ENCODE measurements around the gene TMEM260. TPM values are rescaled to one million over a fixed set of nuclear protein-coding genes. Genes with fewer than 3 reads are reported as not detected.
A peak's percentile ranks its signal among the peaks of the same experiment; 100 is the strongest.

TMEM260 gene
- total and polyA plus RNA-seq, 4 experiments from 2014 or later: 10.8 to 37.0 (median 24.2) TPM

DNA sequence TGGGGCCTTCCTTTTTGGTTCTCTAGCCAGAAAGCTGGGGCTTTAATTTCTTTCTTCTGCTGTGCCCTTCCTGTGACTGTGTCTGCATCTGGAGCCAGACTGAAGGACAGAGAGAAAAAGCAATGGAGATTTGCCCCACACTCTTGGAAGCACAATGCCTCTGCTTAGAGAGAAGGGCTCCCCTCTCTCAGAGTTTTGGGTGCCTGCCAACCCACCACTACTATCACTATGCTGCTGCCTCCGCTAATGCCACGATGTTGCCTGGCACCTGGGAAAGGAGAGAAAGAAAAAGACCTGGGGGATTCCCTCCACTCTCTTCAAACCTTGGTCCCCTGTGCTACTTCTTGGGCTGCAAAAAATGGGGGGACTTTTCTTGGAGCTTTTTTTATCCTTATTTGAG lies 52.6 kb downstream of the TMEM260 start:
- H3K4me1 Mint-ChIP-seq: no peaks in the 10 kb centered on the region
- H3K4me3 Mint-ChIP-seq: no peak overlapping the region
- Histone ChIP-seq H3K4me1 (ENCODE audit: insufficient read depth, low read length) (no peaks in the 10 kb centered on the region), H3K4me3 (ENCODE audit: low read length in 2 of 2) (no peak overlapping the region), H3K27ac (ENCODE audit: low read depth, low read length) (no peak overlapping the region), H3K36me3 (ENCODE audit: insufficient read depth, low read length) (peaks cover 38% of the 10 kb centered on the region), H3K9me3 (ENCODE audit: control insufficient read depth in 1 of 2, low read length in 2 of 2) (peaks cover 0 to 8% of the 10 kb centered on the region in 2 donors), H3K27me3 (ENCODE audit: insufficient read depth, low read length) (no peaks in the 10 kb centered on the region)
- ChIA-PET POLR2A (ENCODE audit: partially characterized antibody) (no interaction called here), CTCF (ENCODE audit: partially characterized antibody) (no interaction called here)
- H3K36me3 Mint-ChIP-seq: peaks cover 78 to 88% of the 10 kb centered on the region in 2 donors
- no peaks in the 10 kb centered on the region for H3K27me3 Mint-ChIP-seq
- no peak overlapping the region for H3K27ac Mint-ChIP-seq
- DNase-seq: no peak
- intact Hi-C loops (cut with micrococcal nuclease): no loop called here
- H3K9me3 Mint-ChIP-seq: peaks cover 0 to 33% (median 19%) of the 10 kb centered on the region in 8 donors

GRCh38 chr14:56633544-56633943 lies 53.9 kb downstream of the TMEM260 start:
- H3K36me3 ChIP-seq (ENCODE audit: insufficient read depth, low read length): peaks cover 47% of the 10 kb centered on the region
- no peak for DNase-seq
- H3K9me3 ChIP-seq (ENCODE audit: control insufficient read depth in 1 of 2, low read length in 2 of 2): peaks cover 0 to 4% of the 10 kb centered on the region in 2 donors
- Mint-ChIP-seq H3K36me3 (peaks cover 79 to 91% of the 10 kb centered on the region in 2 donors), H3K9me3 (peaks cover 0 to 22% (median 15%) of the 10 kb centered on the region in 8 donors), H3K4me3 (no peak overlapping the region), H3K4me1 (no peaks in the 10 kb centered on the region), H3K27me3 (no peaks in the 10 kb centered on the region), H3K27ac (no peak overlapping the region)
- H3K4me1 ChIP-seq (ENCODE audit: insufficient read depth, low read length): no peaks in the 10 kb centered on the region
- no peaks in the 10 kb centered on the region for H3K27me3 ChIP-seq (ENCODE audit: insufficient read depth, low read length)
- intact Hi-C loops (cut with micrococcal nuclease): no loop called here
- ChIA-PET CTCF (ENCODE audit: partially characterized antibody) (no interaction called here), POLR2A (ENCODE audit: partially characterized antibody) (no interaction called here)
- H3K4me3 ChIP-seq (ENCODE audit: low read length in 2 of 2): no peak overlapping the region
- H3K27ac ChIP-seq (ENCODE audit: low read depth, low read length): no peak overlapping the region

GRCh38 chr14:56635041-56635440 lies 55.4 kb downstream of the TMEM260 start:
- H3K9me3 Mint-ChIP-seq: peaks cover 0 to 12% (median 8%) of the 10 kb centered on the region in 8 donors
- ChIA-PET CTCF (ENCODE audit: partially characterized antibody) (interaction anchor here (1.0 kb wide), 1 partner anchor 24 kb away, joined by 5 read pairs; no protein-coding TSS in a partner anchor), POLR2A (ENCODE audit: partially characterized antibody) (no interaction called here)
- no peaks in the 10 kb centered on the region for H3K27me3 Mint-ChIP-seq
- no peaks in the 10 kb centered on the region for H3K4me1 ChIP-seq (ENCODE audit: insufficient read depth, low read length)
- no peak overlapping the region for H3K4me3 Mint-ChIP-seq
- H3K36me3 Mint-ChIP-seq: peaks cover 84 to 87% of the 10 kb centered on the region in 2 donors
- H3K27ac Mint-ChIP-seq: no peak overlapping the region
- peaks cover 53% of the 10 kb centered on the region for H3K36me3 ChIP-seq (ENCODE audit: insufficient read depth, low read length)
- DNase-seq: no peak
- no peaks in the 10 kb centered on the region for H3K4me1 Mint-ChIP-seq
- H3K27ac ChIP-seq (ENCODE audit: low read depth, low read length): no peak overlapping the region
- H3K9me3 ChIP-seq (ENCODE audit: control insufficient read depth in 1 of 2, low read length in 2 of 2): peaks cover 0 to 4% of the 10 kb centered on the region in 2 donors
- H3K4me3 ChIP-seq (ENCODE audit: low read length in 2 of 2): no peak overlapping the region
- intact Hi-C loops (cut with micrococcal nuclease): no loop called here
- H3K27me3 ChIP-seq (ENCODE audit: insufficient read depth, low read length): no peaks in the 10 kb centered on the region

DNA sequence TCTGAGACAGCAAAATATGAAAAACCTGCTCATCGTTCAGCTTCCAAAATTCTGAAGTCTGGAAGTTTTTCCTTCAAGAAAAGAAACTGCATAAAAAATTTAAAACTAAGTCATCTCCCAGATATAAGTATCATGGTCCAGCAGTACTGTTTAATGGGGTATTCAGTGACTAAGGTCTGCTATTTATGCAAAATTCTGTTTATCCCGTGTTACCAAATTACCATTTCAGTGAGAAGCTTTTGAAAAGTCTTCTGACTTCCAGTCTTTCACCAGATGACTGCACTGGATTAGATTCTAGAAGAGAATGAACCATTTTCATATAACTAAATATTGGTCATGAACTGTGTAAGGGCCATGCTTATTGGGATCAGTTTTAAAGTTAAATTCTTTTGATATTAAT lies 67.9 kb downstream of the TMEM260 start:
- intact Hi-C loops (cut with micrococcal nuclease): no loop called here
- no peaks in the 10 kb centered on the region for H3K4me1 Mint-ChIP-seq
- H3K27me3 Mint-ChIP-seq: no peaks in the 10 kb centered on the region
- H3K27ac Mint-ChIP-seq: peak overlapping the region in 1 of 7 donors; percentile 69
- H3K4me1 ChIP-seq (ENCODE audit: insufficient read depth, low read length): no peaks in the 10 kb centered on the region
- H3K9me3 ChIP-seq (ENCODE audit: control insufficient read depth in 1 of 2, low read length in 2 of 2): no peaks in the 10 kb centered on the region
- peaks cover 30 to 34% of the 10 kb centered on the region in 2 donors for H3K36me3 Mint-ChIP-seq
- POLR2A ChIA-PET (ENCODE audit: partially characterized antibody): no interaction called here
- H3K36me3 ChIP-seq (ENCODE audit: insufficient read depth, low read length): peaks cover 2% of the 10 kb centered on the region
- CTCF ChIA-PET (ENCODE audit: partially characterized antibody): no interaction called here
- no peaks in the 10 kb centered on the region for H3K27me3 ChIP-seq (ENCODE audit: insufficient read depth, low read length)
- DNase-seq: no peak
- H3K4me3 Mint-ChIP-seq: no peak overlapping the region
- H3K27ac ChIP-seq (ENCODE audit: low read depth, low read length): no peak overlapping the region
- H3K4me3 ChIP-seq (ENCODE audit: low read length in 2 of 2): no peak overlapping the region
- H3K9me3 Mint-ChIP-seq: peaks cover 0 to 2% (median 0%) of the 10 kb centered on the region in 8 donors

GRCh38 chr14:56648508-56649301 lies 69.1 kb downstream of the TMEM260 start:
- H3K27me3 ChIP-seq (ENCODE audit: insufficient read depth, low read length): no peaks in the 10 kb centered on the region
- POLR2A ChIA-PET (ENCODE audit: partially characterized antibody): interaction anchor here (0.8 kb wide), 1 partner anchor 11 kb away, joined by 3 read pairs; no protein-coding TSS in a partner anchor
- intact Hi-C loops (cut with micrococcal nuclease): no loop called here
- CTCF ChIA-PET (ENCODE audit: partially characterized antibody): interaction anchor here (1.3 kb wide), 1 partner anchor 10 kb away, joined by 7 read pairs; no protein-coding TSS in a partner anchor
- H3K27ac ChIP-seq (ENCODE audit: low read depth, low read length): no peak overlapping the region
- Mint-ChIP-seq H3K4me1 (no peaks in the 10 kb centered on the region), H3K36me3 (peaks cover 30 to 34% of the 10 kb centered on the region in 2 donors), H3K27ac (peak overlapping the region in 1 of 7 donors; percentile 40), H3K27me3 (no peaks in the 10 kb centered on the region), H3K4me3 (no peak overlapping the region), H3K9me3 (no peaks in the 10 kb centered on the region)
- H3K36me3 ChIP-seq (ENCODE audit: insufficient read depth, low read length): peaks cover 2% of the 10 kb centered on the region
- DNase-seq: no peak
- no peaks in the 10 kb centered on the region for H3K4me1 ChIP-seq (ENCODE audit: insufficient read depth, low read length)
- no peaks in the 10 kb centered on the region for H3K9me3 ChIP-seq (ENCODE audit: control insufficient read depth in 1 of 2, low read length in 2 of 2)
- H3K4me3 ChIP-seq (ENCODE audit: low read length in 2 of 2): no peak overlapping the region

DNA sequence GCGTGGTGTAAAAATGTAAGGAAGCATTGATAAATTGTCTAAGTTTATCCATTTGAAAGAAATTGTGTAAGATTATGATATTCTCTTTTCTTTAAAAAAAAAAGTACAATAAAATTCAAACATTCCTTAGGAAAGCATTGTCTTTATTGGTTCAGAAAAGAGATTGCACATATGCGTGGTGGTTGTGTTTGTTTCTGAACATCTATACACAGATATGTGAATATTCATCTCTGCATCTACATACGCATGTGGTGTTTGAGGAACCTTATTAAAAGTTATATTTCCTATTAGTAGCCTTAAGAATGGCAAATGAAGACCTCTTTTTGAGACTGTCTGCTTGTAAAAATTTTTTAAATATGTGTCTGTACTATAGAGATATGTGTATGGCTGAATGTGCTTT lies 69.8 kb downstream of the TMEM260 start:
- DNase-seq: no peak
- Histone ChIP-seq H3K4me1 (ENCODE audit: insufficient read depth, low read length) (no peaks in the 10 kb centered on the region), H3K27ac (ENCODE audit: low read depth, low read length) (no peak overlapping the region), H3K9me3 (ENCODE audit: control insufficient read depth in 1 of 2, low read length in 2 of 2) (no peaks in the 10 kb centered on the region), H3K4me3 (ENCODE audit: low read length in 2 of 2) (no peak overlapping the region), H3K27me3 (ENCODE audit: insufficient read depth, low read length) (no peaks in the 10 kb centered on the region), H3K36me3 (ENCODE audit: insufficient read depth, low read length) (peaks cover 2% of the 10 kb centered on the region)
- H3K9me3 Mint-ChIP-seq: no peaks in the 10 kb centered on the region
- no peaks in the 10 kb centered on the region for H3K4me1 Mint-ChIP-seq
- ChIA-PET POLR2A (ENCODE audit: partially characterized antibody) (no interaction called here), CTCF (ENCODE audit: partially characterized antibody) (no interaction called here)
- peaks cover 30 to 33% of the 10 kb centered on the region in 2 donors for H3K36me3 Mint-ChIP-seq
- H3K27ac Mint-ChIP-seq: no peak overlapping the region
- H3K4me3 Mint-ChIP-seq: no peak overlapping the region
- H3K27me3 Mint-ChIP-seq: no peaks in the 10 kb centered on the region
- intact Hi-C loops (cut with micrococcal nuclease): no loop called here

DNA sequence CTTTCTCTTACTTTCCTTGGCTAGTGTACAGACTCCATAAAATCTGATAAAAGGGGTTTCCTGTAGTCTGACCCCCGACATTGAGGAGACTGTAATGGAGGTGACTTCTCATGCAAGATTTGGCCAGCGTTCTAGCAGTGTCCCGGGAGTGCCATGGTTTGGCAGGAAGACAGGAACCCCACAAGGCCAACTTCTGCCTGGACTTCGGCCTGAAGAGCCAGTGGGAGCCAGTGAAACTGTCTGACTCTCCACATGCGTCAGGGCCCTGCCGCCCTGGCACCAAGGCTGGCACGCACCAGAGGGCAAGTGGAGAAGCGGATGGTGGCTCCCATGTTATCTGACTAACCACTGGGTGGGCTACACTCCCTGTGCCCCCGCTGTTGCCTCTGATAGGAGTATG lies 70.5 kb downstream of the TMEM260 start:
- ChIA-PET POLR2A (ENCODE audit: partially characterized antibody) (no interaction called here), CTCF (ENCODE audit: partially characterized antibody) (no interaction called here)
- H3K27ac Mint-ChIP-seq: peak overlapping the region in 1 of 7 donors; percentile 37
- no peak for DNase-seq
- Histone ChIP-seq H3K4me3 (ENCODE audit: low read length in 2 of 2) (no peak overlapping the region), H3K27ac (ENCODE audit: low read depth, low read length) (no peak overlapping the region), H3K36me3 (ENCODE audit: insufficient read depth, low read length) (peaks cover 2% of the 10 kb centered on the region), H3K9me3 (ENCODE audit: control insufficient read depth in 1 of 2, low read length in 2 of 2) (no peaks in the 10 kb centered on the region), H3K27me3 (ENCODE audit: insufficient read depth, low read length) (no peaks in the 10 kb centered on the region), H3K4me1 (ENCODE audit: insufficient read depth, low read length) (no peaks in the 10 kb centered on the region)
- peaks cover 30% of the 10 kb centered on the region in 2 donors for H3K36me3 Mint-ChIP-seq
- no peaks in the 10 kb centered on the region for H3K27me3 Mint-ChIP-seq
- intact Hi-C loops (cut with micrococcal nuclease): no loop called here
- H3K4me1 Mint-ChIP-seq: no peaks in the 10 kb centered on the region
- no peaks in the 10 kb centered on the region for H3K9me3 Mint-ChIP-seq
- H3K4me3 Mint-ChIP-seq: no peak overlapping the region

Data from CD4-positive, alpha-beta memory T cell (primary cell).